Measurements from ENCODE around the gene C1GALT1.
"Not testable (repeated sequence)": the region's sequence is repeated elsewhere in the genome, so short reads cannot be mapped to it uniquely, and the experiment has no call there.

C1GALT1 gene

GRCh38 chr7:7182156-7183060, at the start of gene C1GALT1:
TSS of gene C1GALT1 (plus strand) at chr7:7182544. CDS start at chr7:7234320, 51,776 bp downstream.
- peak; percentile 98 for DNase-seq

- DNase-seq = no peak
Observed at GRCh38 chr7:7134046-7134445, 48.3 kb upstream of the C1GALT1 start.

GRCh38 chr7:7135074-7135473, 47.3 kb upstream of the C1GALT1 start:
- DNase-seq = no peak

GRCh38 chr7:7135924-7136323, 46.4 kb upstream of the C1GALT1 start:
- not testable (repeated sequence) for DNase-seq

- DNase-seq = no peak
Observed at GRCh38 chr7:7136466-7137381, 45.6 kb upstream of the C1GALT1 start.

GRCh38 chr7:7138897-7139296, 43.4 kb upstream of the C1GALT1 start:
- no peak for DNase-seq

- not testable (repeated sequence) for DNase-seq
Observed at GRCh38 chr7:7143404-7143803, 38.9 kb upstream of the C1GALT1 start.

- not testable (repeated sequence) for DNase-seq
Observed at GRCh38 chr7:7145151-7145550, 37.2 kb upstream of the C1GALT1 start.

GRCh38 chr7:7146837-7147236, 35.5 kb upstream of the C1GALT1 start:
- DNase-seq = no peak

GRCh38 chr7:7148798-7149481, 33.4 kb upstream of the C1GALT1 start:
- no peak for DNase-seq

- DNase-seq = no peak
Observed at GRCh38 chr7:7151285-7151684, 31.1 kb upstream of the C1GALT1 start.

- no peak for DNase-seq
Observed at GRCh38 chr7:7151865-7152264, 30.5 kb upstream of the C1GALT1 start.

- no peak for DNase-seq
Observed at GRCh38 chr7:7152315-7152714, 30.0 kb upstream of the C1GALT1 start.

- DNase-seq = not testable (repeated sequence)
Observed at GRCh38 chr7:7154355-7154754, 28.0 kb upstream of the C1GALT1 start.

- no peak for DNase-seq
Observed at GRCh38 chr7:7156663-7157062, 25.7 kb upstream of the C1GALT1 start.

GRCh38 chr7:7157177-7157886, 25.0 kb upstream of the C1GALT1 start:
- DNase-seq = peak; percentile 12

- no peak for DNase-seq
Observed at GRCh38 chr7:7157887-7158271, 24.5 kb upstream of the C1GALT1 start.

- DNase-seq = peak; percentile 49
Observed at GRCh38 chr7:7159063-7159658, 23.2 kb upstream of the C1GALT1 start.

- DNase-seq = no peak
Observed at GRCh38 chr7:7164591-7164990, 17.8 kb upstream of the C1GALT1 start.

GRCh38 chr7:7165372-7165771, 17.0 kb upstream of the C1GALT1 start:
- no peak for DNase-seq

- DNase-seq = no peak
Observed at GRCh38 chr7:7166318-7166717, 16.0 kb upstream of the C1GALT1 start.

- no peak for DNase-seq
Observed at GRCh38 chr7:7169296-7169695, 13.0 kb upstream of the C1GALT1 start.

Data from suppressor macrophage treated with lipopolysaccharide for 4 hours (primary cell).